Measurements from ENCODE around the gene NEURL1.

NEURL1 gene

DNA sequence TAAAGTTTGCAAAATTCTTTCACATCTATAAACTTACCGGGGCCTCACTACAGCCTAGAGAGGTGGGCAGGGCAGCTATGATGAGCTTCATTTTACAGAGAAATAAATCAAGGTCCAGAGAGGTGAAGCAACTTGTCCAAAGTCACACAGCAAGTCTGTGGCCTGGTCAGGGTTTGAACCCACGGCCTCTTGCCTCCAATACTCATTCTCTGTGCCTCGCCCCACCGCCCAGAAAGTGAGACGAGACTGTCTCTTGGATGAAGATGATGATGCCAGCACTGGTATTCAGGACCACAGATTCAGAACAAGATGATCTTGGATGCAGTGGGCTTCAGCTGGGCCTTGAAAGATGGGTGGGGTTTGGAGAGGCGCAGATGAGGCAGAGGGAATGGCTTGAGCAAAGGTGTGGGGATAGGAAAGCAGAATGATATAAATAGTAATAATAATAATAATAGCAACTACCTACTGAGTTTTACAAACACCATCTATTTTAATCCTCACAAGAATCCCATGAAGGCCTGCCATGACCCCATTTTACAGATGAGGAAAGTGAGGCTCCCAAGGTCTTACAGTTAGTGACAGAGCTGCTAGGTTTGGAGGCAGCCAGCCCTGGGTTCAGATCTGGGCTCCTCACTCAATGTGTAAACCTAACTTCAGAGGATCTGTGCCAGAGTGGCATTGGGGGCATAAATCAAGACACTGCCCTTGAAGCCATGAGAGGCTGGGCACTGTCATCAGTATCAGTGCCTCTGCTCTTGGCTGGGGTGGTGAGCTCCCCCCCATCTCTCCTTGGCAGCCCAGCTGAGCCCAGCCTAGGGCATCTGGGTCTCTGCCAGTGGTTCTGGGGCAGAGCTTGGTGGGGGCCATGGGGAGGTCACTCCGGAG, 70.0 kb downstream of the NEURL1 start:
- no peak for DNase-seq

GRCh38 chr10:103564116-103564501, 70.6 kb downstream of the NEURL1 start:
- DNase-seq: peak in 1 of 51 donors; percentile 7

DNA sequence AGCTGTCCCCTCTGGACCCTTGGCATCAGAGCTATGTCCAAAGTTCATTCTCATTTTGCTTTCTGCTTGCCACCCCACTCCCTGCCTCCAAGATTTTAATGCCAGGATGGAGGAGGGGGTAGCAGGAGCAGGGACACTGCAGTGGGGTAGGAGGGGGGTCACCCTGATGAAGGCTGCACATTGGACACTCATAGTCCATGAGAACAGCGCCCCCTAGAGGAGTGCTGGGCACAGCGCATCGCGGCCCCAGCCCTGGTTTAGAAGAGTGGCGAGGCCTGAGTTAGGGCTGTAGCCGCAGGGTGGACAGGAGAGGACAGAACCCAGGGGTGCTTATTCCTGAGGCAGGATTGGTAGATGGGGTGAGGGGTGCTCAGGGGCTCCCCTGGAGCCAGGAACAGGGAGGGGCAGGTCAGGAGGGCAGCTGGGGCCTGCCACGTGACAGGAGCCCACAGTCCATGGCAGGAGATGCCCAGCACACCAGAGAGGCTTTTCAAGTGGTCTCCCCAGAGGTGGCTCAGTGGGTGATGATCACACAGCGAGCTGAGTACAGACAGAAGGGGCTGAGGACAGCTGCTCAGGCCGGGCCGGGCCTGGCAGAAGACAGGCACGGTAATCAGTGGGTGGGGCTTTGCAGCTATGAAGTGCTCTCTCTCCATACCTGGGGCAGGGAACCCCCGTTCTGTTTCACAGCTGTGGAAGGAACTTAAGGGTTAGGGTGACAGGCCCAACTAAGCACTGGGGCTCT, 71.4 kb downstream of the NEURL1 start:
- no peak for DNase-seq

DNA sequence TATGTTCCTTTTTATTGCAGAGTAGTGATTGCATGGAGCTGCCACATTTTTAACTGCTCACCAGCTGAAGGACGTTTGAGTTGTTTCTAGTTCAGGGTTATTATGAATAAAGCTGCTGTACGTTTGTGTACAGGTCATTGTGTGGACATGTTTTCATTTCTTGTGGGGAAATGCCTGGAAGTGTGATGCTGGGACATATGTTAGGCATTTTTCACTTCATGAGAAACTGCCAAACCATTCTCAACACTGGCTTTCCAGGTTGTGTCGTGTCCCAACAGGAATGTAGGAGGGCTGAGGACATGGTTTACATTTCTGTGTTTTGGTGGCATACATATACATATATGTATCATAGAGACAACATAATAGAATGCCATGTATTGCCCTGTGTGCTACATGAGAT, 73.0 kb downstream of the NEURL1 start:
- no peak for DNase-seq

DNA sequence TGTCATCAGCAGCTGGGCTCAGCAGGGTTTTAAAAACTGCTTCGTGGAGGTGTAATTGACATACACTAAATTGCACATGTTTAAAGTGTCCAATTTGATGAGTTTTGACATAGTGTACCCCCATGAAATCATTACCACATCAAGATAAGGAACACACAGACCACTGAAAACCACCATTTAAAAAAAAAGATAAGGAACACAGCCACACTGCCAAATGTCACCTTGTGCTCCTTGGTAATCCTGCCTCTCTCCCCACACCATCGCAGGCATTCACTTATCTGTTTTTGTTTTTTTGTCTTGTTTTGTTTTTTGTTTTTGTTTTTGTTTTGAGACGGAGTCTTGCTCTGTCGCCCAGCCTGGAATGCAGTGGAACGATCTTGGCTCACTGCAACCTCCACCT, 75.0 kb downstream of the NEURL1 start:
- no peak for DNase-seq

GRCh38 chr10:103569896-103570295, 76.4 kb downstream of the NEURL1 start:
- no peak for DNase-seq

GRCh38 chr10:103570844-103571655, 77.5 kb downstream of the NEURL1 start:
- DNase-seq: no peak

GRCh38 chr10:103571656-103571975, 78.1 kb downstream of the NEURL1 start:
- no peak for DNase-seq

DNA sequence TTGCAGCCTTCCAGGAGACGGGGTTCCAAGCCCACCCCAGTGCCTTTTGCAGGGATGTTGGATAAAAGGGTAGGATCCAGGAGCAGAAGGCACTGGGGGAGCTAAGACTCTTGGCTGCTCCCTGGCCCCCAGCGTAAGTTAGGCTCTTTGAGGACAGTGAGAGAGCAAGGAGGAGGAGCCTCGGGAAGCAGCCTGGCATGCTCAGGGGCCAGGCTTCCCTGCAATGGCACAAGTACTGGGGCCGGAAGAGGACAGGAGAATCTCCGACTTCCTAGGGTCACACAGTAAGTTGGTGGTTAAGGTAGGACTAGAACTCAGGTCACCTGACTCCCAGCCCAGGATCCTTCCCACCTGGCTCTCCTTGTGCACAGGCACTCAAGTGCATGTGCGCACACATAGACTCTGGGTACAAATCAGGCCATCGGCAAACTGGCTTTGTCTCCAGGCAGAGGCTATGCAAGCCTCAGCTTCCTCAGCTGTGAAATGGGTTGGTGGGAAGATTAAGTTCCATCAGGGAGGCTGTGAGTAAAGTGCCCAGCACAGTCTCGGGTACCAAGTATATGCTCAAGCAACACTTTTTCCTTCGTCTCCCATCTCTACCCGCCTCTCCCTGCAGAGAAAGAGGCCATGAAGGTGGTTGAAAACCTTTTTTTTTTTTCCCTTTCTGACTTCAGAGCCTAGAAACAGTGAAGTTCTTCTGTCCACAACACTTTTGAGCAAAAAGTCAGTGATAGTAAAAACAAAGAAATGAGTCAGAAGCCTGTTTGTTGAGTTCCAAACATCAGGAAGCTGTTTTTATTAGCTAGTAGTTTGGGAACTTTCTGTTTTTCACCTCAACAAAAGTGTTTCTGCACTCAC, 79.1 kb downstream of the NEURL1 start:
- no peak for DNase-seq

- DNase-seq: no peak
Observed at GRCh38 chr10:103573205-103573487, 79.6 kb downstream of the NEURL1 start.

DNA sequence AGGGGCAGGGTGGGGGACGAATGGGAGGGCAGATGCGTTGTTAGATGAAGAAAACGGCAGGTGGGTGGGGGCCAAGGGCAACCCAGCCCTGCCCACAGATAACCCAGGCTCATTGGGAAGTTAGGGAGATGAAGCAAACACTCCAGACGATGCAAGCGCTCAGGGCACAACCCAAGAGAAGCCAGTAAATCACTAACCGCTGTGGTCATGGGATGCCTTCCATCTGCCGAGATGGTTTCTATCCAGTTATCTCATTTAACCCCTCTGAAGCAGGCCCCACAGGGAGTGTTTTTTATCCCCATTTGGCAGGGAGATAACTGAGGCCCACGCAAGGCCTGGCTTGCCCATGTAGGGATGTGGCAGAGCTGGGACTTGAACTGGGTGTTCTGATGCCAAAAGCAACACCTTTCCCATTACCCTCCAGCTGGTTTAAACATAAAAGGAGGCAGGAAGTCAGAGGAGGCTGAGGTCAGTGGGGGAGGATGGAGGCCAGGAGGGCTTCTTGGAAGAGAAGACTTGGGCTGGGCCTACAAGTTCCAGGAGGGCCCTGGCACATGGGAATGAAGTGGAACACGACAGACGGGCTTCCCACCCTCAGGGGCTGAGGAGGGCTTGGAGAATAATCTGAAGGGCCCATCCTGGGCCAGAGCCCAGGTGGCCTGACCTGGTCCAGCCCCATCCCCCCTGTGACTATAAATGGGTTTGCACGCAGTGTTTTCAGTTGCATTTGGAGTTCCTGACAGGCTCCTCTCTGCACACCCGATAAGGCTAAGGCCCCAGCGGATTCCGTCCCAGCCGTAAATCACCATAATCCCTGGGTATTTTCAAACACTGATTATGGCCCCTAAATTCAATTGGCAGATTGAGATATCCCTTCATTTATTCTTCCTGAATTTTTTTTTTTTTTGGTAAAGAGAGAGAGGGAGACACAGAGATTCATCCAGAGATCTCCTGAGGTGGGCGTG, 80.9 kb downstream of the NEURL1 start:
- no peak for DNase-seq

- no peak for DNase-seq
Observed at GRCh38 chr10:103575416-103576075, 82.0 kb downstream of the NEURL1 start.

- no peak for DNase-seq
Observed at GRCh38 chr10:103576076-103576471, 82.6 kb downstream of the NEURL1 start.

DNA sequence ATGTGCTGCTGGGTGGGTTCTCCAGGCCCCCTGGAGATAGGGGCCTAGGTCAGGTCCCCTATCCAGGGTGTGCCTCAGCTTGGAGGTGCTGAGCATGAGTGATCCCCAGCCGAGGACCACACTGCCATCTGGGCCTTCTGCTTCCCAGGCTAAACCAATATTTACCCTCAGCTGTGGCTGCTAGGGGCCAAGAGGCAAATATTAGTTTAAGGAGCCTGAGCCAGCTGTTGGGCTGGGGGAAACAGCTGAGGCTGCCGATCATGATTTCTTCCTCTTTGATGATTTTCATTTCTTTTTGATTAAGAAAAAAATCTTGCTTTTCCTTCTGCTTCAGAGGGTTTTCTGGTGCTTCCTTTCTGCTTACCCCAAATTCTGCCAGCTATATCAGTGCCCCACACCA, 83.4 kb downstream of the NEURL1 start:
- DNase-seq: no peak

GRCh38 chr10:103578782-103579382, 85.4 kb downstream of the NEURL1 start:
- DNase-seq: no peak

DNA sequence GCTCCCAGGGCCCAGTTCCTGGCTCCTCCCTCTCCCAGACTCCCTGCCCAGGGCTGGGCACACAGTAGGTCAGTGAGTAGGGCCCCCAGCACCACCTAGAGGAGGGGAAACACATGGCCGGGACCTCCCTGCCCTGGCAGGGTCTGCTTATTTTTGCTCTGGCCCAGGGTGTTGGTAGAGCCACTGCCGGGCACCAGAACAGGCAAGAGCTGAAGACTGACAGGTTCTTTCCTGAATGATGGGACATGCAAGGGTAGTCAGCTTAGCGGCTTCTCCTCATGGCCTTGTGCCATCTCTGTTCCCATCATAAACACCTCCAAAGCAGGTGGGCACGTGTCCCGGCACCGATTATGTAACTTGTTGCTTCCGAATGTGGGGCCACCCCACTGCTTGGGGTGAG, 86.5 kb downstream of the NEURL1 start:
- no peak for DNase-seq

GRCh38 chr10:103580430-103580829, 86.9 kb downstream of the NEURL1 start:
- no peak for DNase-seq

GRCh38 chr10:103581499-103581898, 88.0 kb downstream of the NEURL1 start:
- no peak for DNase-seq

Data from hypothalamus (tissue), 51 donors.